GM18502 (cell line): Measurements from ENCODE around the gene USP12.
"Not testable (repeated sequence)": the region's sequence is repeated elsewhere in the genome, so short reads cannot be mapped to it uniquely, and the experiment has no call there.

Source experiments
- ATAC-seq: cut with Tn5 transposase; IDR thresholded peaks from one replicate; pipeline ENCODE4 v1.9.1; 2021; ENCODE audit warnings: mild to moderate bottlenecking; ENCODE audit not compliant: unreplicated experiment, poor library complexity

The USP12 gene, protein sequence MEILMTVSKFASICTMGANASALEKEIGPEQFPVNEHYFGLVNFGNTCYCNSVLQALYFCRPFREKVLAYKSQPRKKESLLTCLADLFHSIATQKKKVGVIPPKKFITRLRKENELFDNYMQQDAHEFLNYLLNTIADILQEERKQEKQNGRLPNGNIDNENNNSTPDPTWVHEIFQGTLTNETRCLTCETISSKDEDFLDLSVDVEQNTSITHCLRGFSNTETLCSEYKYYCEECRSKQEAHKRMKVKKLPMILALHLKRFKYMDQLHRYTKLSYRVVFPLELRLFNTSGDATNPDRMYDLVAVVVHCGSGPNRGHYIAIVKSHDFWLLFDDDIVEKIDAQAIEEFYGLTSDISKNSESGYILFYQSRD

DNA sequence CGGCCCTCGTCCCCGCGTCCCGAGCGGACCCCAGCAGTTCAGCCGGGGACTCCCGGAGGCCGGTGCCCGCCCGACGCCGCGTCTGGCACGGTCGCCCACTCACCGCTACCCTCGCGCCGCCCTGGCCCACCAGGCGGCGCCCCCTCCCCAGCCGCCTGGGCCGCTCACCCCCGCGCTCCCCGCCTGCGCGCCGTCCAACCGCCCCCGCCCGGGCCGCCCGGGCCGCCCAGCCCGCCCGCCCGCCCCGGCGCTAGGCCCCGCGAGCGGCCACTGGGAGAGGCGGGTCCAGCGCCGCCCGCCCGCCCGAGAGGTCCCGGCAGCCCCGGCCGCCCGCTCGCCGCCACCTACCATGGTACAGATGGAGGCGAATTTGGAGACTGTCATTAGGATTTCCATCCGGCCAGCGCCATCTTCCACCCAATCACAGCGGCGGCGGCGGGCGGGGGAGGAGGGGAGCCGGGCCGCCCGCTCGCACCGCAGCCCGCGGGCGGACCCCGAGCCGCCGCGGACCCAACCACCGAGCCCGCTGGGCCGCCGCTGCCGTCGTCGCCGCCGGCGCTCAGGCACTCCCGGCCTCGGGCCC, at the start of gene USP12:
Gene USP12, minus strand, starts transcription at position 568 of the 583 bp plus-strand sequence. Its CDS starts 172 bp downstream, at position 396.
- ATAC-seq: peak; percentile 9

DNA sequence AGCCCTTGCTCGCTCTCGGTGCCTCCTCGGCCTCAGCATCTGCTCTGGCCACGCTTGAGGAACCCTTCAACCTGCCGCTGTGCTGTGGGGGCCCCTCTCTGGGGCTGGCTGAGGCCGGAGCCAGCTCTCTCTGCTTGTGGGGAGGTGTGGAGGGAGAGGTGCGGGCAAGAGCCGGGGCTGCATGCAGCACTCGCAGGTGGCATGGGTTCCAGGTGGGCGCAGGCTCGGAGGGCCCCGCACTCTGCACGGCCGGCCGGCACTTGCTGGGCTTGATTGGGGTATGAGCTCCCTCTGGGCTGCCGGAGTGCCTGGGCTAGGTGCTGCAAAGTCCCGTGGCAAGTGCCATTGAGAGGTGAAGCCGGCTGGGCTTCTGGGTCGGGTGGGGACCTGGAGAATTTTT, 48.0 kb upstream of the USP12 start:
- no peak for ATAC-seq

DNA sequence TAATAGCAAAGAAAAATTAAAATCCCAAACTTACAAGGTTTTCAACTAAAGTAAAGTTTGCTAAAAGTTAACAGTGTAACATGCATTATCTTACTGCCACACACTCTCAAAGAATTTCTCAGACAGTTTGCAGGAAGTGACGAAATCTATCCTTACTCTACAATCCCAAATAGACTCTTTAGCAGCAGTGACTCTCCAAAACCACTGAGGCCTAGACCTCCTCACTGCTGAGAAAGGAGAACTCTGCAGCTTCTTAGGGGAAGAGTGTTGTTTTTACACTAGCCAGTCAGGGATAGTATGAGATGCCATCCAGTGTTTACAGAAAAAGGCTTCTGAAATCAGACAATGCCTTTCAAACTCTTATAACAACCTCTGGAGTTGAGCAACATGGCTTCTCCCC, 47.2 kb upstream of the USP12 start:
- ATAC-seq: not testable (repeated sequence)

DNA sequence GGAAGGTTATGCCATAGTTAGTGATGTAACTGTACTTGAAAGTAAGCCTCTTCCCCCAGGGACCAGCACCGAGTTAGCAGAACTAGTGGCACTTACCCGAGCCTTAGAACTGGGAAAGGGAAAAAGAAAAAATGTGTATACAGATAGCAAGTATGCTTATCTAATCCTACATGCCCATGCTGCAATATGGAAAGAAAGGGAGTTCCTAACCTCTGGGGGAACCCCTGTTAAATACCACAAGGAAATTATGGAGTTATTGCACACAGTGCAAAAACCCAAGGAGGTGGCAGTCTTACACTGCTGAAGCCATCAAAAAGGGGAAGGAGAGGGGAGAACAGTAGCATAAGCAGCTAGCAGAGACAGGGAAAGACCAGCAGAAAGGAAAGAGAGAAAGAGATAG, 46.2 kb upstream of the USP12 start:
- not testable (repeated sequence) for ATAC-seq

DNA sequence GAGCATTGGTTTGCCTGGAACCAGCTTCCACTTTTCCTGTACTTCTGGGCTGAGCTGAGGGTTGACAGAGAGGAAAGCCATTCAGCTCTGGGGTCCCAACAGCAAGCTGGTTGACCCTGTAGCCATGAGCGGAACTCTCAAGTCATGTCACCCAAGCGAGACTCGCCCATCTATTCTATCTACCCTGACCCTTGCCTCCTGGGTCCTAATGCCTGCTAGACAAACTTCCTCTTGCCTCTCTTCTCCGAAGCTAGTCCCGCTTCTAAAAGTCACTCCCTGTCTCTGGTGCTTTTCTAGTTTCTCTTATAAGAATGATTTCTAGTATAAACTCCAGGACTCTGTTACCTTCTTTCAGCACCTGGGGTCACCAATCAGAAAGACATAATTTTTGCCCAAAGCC, 41.8 kb upstream of the USP12 start:
- ATAC-seq: not testable (repeated sequence)

DNA sequence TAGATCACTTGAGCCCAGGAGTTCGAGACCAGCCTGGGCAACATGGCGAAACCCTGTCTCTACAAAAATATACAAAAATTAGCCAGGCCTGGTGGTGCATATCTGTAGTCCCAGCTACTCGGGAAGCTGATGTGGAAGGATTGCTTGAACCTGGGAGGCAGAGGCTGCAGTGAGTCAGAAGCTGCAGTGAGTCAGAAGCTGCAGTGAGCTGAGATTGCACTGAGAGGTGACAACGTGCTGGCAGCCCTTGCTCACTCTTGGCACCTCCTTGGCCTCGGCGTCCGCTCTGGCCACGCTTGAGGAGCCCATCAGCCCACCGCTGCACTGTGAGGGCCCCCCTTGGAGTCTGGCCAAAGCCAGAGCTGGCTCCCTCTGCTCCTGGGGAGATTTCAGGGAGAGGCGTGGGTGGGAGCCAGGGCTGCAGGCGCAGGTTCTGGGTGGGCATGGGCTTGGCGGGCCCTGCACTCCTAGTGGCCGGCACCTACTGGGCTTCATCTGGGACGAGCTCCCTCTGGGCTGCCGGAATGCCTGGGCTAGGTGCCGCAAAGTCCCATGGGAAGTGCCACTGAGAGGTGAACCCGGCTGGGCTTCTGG, 40.3 kb upstream of the USP12 start:
- no peak for ATAC-seq

DNA sequence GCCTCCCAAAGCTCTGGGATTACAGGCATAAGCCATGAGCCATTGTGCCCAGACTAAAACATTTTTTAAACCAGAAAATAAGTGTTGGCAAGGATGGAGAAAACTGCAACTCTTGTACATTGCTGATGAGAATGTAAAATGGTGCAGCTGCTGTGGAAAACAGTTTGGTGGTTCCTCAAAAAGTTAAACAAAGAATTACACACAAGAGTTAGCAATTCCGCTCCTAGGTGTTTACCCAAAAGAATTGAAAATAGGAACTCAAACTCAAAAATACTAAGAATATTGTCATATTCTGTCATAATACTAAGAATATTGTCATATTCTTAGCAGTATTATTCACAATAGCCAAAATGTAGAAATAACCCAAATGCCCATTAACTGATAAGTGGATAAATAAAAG, 39.7 kb upstream of the USP12 start:
- ATAC-seq: no peak

DNA sequence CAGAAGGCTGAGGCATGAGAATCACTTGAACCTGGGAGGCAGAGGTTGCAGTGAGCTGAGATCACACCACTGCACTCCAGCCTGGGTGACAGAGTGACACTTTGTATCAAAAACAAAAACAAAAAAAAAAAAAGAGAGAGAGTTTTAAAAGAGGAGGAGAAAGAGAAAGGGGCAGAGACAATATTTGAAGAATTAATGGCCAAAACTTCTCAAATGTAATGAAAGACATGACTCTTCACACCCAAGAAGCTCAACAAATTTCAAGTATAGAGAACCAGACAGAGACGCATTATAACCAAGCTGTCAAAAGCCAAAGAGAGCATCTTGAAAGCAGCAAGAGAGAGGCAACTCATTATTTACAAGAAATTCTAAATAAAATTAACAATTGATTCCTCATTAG, 36.9 kb upstream of the USP12 start:
- no peak for ATAC-seq

DNA sequence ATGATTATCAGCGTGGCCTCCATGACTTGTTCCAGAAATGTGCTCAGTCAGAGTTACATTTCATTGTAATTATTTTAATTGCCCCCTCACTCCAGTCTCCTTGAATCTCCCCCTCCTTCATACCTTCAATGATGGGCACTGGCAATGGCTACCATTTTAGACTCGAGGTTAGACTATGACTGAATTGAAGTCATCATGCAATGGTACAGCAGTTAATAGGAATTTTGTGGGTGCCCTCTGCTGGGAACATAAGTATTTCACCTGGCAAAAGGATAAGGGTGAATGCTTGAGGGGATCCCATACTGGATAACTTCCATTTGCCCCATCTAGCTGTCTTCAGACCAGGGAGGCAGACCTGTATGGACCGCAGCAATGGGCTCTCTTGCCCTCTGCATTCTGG, 32.2 kb upstream of the USP12 start:
- no peak for ATAC-seq

DNA sequence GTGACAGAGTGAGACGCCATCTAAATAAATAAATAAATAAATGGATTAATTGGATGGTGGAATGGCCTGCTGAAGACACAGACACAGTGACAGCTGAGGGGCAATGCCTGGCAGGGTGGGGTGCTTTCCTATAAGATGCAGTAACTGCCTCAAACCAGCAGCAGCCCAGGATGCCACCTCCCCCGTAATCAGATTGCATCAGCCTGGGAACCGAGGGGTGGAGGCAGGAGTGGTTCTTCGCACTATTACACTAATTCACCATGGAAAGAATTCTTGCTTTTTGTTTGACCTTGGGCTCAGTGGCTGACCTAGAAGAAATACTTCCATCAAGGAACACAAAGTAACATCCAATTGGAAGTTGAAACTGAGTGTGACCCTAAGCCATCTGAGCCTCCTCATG, 31.6 kb upstream of the USP12 start:
- ATAC-seq: no peak

DNA sequence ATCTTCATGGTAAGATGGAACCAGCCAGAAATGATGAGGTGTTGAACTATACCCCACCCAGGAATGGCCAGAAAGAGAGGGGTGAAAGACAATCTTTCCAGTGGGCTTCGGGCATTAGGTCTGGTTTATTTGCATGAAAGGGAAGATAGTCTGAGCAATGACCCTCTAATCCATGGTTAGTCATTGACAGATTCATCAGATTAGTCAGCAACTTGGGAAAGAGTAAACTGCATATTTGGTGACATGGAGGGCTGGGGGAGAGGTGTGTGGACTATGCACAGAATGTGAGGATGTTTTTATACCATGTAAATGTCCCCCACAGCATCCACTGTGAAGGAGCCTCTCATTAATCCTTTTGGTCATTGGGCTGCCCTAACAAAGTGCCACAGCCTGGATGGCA, 30.1 kb upstream of the USP12 start:
- ATAC-seq: no peak

DNA sequence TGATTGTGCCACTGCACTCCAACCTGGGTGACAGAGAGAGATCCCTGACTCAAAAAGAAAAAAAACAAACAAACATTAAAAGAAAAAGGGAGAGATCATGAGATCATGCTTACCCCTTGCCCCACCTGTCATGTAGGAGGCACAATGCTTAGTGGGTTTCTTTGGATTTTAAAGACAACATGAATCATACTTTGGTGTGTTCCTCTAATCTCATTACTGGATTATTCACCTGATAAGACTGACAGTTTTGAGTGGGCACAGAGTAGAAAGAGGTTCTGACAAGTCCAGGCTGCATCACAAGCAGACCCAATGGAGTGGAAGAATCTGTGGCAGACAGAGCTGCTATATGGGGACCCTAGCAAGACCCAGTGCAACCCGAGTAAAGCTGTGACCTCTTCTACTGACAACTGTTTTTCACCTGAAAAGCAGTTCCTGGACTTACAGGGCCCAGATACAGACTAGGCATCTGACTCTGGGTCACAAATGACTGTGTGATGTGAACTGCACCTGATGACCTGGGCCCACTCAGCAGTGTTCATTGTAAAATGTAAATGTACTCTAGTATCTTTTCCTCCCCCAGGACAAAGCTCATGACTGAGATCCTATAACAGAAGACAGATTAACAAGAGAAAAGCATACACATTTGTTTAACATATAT, 28.9 kb upstream of the USP12 start:
- no peak for ATAC-seq

DNA sequence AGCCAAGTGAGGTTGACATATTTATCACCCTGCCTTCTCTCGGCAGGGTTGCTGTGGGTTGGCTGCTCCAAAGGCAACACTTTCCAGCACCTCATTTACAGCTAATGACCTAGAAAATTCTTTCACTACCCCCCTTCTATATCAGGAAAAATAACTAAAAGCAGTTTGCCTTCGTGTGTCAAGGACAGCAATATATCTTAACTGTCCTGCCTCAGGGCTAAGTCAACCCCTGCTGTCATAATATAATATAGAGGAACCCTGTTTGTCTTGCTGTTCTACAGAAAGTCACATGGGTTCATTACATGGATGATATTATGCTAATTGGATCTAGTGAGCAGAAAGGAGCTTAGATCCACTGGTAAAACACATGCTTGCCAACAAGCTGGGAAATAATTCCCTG, 28.1 kb upstream of the USP12 start:
- no peak for ATAC-seq

DNA sequence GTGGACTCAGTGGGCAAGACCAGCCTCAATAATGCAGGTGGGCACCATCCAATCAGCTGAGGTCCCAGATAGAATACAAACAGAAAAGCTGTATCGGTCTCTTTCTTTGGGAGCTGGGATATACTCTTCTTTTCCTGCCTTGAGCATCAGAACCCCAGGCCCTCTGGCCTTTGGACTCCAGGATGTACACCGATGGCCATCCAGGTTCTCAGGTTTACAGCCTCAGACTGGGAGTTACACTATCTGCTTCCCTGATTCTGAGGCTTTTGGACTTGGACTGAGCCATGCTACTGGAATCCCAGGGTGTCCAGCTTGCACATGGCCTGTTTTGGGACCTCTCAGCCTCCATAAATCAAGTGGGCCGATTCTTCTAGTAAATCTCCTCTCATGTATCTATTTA, 27.6 kb upstream of the USP12 start:
- no peak for ATAC-seq

DNA sequence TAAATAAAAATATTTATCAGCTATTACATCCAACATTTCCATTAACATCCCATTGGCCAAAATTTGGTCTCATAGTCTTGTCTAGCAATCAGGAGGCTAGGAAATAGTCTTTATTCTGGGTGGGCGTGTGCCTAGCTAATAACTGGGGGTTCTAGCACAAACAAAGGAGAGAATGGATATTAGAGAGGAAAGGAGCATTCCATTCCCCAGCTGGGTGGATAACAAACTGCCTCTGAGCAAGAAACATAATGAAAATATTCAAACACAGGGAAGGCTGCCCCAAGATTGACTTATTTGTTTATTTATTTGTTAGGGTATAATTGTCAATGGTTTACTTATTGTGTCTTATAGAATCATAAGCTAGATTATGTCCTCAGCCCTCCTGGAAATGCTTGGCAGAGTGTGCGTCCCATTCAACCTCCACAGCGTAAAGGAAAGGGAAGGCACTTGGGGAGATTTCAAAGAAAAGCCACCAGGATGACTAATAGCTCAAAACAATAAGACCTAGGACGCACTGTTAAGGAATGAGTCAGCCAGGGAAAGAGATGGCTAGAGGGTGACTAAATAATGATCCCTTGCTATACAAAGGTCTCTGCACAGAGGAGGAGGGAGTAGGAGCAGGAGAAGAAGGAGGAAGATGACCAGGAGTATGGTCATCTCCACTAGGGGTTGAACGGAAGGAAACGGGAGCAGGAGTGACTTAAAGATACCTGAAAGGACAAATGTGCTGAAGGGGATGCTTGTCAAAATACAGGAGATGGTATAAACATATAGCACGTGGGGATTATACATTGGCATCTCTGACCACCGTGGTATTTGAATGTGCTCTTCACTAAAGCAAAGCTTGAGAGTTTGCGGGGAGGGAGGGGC, 23.5 kb upstream of the USP12 start:
- no peak for ATAC-seq

DNA sequence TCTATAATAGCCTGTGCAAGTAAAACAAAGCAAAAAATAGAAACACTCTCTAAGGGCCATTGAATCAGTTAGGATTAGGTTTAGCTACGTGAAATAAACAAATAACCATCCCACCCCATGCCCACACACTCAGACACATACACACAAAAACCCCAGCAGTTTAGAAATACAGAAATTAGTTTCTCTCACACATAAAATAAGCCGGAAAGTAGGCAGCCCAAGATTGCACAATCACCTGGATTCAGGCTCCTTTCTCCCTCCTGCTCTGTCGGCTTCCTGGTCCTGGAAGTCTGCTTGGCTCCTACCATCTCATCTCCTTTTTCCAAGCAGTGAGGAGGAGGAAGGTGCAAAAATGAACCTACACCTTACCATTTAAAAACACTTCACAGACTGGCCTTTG, 22.6 kb upstream of the USP12 start:
- no peak for ATAC-seq

DNA sequence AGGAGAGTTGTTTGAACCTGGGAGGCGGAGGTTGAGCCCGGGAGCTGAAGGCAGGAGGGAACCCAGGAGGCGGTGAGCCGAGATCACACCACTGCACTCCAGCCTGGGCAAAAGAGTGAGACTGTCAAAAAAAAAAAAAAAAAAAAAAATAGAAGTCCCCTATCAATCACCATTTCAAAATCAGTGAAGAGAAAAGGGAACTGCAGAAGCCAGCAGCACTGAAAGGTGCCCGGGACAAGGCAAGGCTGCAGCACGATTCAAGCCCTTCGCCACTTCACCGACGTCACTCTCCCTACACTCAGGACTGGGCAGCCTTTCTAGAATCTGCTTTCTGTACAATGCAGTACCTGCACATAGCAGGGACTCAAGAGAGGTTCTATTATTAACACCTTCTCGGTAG, 21.9 kb upstream of the USP12 start:
- ATAC-seq: no peak

DNA sequence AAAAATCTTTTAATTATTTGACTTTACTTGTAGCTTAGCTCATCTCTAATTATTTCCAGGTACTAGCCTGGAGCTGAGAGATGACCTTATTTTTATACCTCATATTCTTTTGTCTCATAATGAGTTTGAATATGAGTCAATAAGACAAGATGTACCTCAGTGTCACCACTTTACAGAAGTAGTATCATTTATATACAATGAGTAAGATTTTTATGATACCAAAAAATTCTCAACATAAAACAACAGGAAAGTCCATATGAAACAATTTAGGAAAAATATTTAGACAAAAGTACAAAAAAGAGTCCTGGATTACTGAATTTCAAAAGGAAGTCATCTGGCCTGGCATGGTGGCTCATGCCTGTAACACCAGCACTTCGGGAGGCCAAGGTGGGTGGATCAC, 21.4 kb upstream of the USP12 start:
- no peak for ATAC-seq

DNA sequence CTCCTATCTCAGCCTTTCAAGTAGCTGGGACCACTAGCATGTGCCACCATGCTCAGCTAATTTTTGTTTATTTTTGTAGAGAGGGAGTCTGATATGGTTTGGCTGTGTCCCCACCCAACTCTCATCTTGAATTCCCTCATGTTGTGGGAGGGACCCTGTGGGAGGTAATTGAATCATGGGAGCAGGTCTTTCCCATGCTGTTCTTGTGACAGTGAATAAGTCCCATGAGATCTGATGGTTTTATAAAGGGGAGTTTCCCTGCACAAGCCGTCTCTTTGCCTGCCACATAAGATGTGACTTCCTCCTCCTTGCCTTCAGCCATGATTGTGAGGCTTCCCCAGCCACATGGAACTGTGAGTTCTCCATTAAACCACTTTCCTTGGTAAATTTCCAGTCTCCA, 20.8 kb upstream of the USP12 start:
- ATAC-seq: not testable (repeated sequence)

DNA sequence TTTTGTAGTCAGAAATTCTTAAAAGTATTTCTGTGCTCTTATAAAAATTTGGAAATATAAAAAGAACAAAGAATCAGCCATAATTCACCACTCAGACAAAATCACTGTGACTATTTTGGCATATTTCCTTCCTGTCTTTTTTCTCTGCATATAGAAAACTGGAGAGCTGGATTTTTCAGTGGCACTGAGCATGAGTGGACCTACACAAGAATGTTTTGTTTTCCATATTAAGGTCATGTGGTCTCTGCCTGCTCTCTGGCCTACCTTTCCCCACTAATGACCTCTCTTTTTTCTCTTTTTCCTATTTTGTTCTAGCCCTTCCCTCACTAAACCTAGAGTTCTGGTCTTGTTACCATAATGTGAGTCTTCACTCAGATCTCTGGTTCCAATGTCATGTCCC, 17.6 kb upstream of the USP12 start:
- ATAC-seq: no peak
